WI38 (cell line): ENCODE results near the gene SRP14.
A peak's percentile ranks its signal among the peaks of the same experiment; 100 is the strongest.

Source experiments
- H3K4me3 ChIP-seq: 2 replicates; pipeline ENCODE4 v1.5.1; 2011; ENCODE audit warnings: low read depth, mild to moderate bottlenecking, control low read depth, low read length
- TF ChIP-seq, protein P1 (sequence below): IDR thresholded peaks from 2 replicates; pipeline ENCODE4 v1.5.1; 2012; ENCODE audit warnings: low read depth, mild to moderate bottlenecking, control low read depth, low read length

SRP14 gene

DNA sequence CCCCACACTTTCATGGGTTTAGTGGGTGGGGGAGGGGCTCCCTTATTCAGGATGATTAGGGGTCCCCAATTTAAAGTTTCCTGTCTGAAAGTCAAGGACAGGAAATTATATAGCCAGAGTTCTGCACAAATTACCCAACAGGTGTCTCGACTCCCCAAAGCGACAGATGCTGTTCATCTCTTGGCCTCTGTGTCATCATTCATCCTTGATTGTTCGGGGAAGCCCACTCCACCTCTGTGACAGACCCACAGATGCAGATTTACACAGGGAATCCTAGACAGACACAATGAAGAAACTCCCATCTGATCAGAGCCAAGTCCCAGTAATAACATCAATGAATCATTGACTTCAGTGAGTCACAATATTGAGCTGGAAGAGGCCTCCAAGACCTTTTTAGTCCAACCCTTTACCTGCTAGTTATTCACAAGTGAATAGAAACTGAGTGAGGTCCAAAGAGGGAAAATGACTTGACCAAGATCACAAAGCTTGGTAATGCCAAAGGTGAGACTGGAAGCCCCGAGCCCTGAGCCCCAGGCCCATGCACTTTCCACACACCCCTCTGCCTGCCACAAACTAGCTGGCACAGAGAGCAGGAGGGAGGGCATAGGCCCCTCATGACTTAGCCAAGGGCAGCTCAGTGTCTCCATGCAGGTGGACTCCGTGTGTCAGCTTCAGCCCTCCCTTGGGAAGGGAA is 7.9 kb upstream of the SRP14 start:
- TF ChIP-seq, protein P1, sequence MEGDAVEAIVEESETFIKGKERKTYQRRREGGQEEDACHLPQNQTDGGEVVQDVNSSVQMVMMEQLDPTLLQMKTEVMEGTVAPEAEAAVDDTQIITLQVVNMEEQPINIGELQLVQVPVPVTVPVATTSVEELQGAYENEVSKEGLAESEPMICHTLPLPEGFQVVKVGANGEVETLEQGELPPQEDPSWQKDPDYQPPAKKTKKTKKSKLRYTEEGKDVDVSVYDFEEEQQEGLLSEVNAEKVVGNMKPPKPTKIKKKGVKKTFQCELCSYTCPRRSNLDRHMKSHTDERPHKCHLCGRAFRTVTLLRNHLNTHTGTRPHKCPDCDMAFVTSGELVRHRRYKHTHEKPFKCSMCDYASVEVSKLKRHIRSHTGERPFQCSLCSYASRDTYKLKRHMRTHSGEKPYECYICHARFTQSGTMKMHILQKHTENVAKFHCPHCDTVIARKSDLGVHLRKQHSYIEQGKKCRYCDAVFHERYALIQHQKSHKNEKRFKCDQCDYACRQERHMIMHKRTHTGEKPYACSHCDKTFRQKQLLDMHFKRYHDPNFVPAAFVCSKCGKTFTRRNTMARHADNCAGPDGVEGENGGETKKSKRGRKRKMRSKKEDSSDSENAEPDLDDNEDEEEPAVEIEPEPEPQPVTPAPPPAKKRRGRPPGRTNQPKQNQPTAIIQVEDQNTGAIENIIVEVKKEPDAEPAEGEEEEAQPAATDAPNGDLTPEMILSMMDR = no peak
- no peak overlapping the region for H3K4me3 ChIP-seq

DNA sequence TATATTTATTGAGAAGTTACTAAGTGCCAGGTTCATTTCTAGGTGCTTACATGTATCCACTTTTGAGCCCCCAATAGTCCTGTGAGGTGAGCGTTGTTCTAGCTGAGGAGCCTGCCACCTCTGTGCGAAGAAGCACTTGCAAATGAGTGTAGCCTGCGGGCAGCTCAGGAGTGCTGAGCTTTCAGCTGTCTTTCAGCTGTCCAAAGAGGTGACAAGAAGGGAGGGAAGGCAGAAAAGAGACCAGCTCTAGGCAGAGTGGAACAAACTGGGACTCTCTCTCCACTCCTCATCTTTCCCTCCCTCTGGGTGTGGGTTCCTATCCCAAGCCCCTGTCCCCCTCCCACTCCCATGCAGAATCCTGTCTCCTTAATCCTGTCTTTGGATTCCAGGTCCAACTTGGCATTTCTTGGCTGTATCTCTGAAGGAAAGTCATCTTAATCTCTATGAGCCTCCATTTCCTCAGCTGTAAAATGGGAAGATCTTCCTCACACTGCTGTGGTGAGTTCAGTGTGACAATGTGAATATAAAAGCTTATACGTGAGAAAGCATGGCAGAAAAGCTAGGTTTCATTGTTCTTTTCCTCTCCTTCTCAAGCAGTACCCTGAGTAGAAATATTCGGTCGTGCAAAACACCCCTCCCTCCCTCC is 6.7 kb upstream of the SRP14 start:
- TF ChIP-seq, protein P1 = no peak
- H3K4me3 ChIP-seq = no peak overlapping the region

DNA sequence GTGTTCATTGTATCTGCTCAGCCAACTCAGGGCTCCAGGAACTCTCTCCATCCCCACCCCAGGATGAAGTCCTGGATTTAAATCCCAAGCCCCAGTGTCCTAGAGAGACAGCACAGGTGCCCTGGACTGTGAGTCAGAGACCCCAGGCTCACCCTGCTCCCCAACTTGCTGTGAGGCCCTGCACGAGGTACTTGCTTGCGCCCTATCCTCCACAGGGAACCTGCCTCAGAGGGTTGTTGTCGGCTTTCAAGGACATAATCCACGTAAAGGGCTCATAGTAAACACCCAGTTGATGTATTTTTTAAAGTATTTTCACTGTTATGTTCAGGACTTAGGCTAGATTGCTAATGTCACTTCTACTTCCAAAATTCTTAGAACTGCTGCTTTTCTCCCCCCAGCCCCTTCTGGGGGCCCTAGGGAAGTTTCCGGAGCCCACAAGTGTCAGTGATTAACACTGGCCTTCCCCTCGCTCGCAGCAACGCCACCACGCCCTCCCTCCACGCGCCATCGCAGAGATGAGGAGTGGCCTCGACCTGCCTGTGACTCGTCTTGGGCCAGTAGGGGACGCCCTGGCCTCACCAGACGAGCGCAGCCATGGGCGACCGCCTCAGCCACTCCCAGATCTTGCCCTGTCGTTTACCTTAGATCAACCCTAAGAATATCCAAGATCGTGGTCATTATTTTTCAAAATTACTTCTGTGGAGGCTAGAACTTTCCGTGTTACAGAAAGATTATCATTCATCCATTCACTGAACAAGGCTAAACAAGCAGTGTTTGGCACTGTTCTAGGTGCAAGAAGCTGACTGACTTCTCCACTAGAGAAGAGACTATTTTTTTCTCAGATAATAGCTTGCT is 6.0 kb upstream of the SRP14 start:
- peak overlapping the region; percentile 27 for H3K4me3 ChIP-seq
- TF ChIP-seq, protein P1 = peak; percentile 87

DNA sequence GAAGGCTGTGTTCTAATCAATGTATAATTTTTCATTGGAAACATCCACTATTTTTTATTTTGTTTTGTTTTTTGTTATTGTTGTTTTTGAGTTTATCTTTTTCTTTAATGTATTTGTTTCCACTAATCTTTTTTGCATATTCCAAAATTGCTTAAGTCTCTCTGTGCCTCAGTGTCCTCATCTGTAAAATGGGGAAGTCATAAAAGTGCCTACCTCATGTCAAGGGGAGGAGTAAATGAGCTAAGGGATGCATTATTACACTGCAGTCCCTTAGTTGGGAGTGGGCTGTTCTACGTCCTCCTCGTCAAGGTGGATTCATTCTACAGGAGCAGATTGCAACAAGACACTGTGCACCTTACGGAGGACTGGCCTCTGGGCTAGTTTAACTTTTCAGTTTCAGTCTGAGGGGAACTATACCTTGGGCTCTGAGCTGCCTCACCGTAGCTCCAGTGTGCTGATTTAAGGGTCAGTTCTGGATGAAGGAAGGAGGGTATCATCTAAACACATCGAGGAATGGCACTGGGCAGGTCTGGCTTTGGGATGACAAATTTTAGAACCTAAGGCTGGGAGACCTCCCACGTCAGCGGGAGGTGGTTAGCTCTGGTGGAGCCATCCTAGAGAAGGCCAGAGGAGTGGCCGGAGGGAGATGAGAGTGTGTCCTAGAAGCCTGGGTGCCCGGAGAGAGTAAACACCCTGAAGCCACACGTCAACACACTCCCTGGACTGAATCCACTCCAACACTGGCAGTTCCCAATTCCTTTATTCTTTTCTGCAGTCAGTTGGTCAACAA is 5.1 kb upstream of the SRP14 start:
- no peak overlapping the region for H3K4me3 ChIP-seq
- TF ChIP-seq, protein P1 = no peak

DNA sequence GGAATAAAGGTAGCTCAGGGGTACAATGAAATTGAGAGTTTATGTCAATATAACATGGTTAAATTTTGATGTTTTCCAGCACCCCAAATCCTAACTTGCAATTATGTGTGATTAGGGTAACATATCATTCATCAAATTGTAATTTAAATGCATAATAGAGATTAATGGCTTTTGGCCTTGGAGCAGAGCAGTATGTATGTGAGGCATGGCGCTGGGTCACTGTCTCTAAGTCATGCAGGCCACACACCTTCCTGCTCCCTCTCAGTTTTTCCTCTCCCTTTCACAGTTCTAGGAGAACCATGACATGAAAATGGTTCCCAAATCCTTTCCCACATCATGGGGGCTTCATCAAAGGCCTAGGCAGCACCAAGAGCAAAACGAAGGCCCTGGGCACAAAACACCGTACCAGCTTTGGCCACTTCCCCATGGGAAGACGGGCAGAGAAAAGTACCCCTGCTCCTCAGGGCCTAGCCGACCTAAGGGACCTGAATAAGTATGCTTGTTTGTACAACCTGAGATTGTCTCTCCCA is 3.9 kb upstream of the SRP14 start:
- TF ChIP-seq, protein P1 = no peak
- no peak overlapping the region for H3K4me3 ChIP-seq

DNA sequence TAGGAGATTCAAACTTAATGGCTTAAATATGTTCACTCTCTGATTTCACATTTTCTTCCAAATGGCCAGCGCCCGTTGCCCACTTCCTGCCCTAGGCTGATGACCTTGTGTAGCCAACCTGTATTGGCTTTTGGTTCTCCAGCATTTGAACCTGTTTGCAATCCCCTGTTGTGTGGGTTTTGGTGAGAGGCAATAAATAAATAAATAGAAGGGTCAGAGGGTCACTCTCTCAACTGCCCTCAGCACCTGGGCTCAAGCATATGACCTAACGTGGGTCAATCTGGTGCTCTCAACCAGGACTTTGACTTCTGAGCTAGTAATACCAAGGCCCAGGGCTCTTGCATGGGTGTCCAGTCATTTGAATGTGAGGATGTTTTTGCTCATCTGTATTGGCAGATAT is 1.8 kb upstream of the SRP14 start:
- TF ChIP-seq, protein P1 = no peak
- H3K4me3 ChIP-seq = no peak overlapping the region
